Measurements from ENCODE around the gene RFX2. TPM values are rescaled to one million over a fixed set of nuclear protein-coding genes. Genes with fewer than 3 reads are reported as not detected.
"Not testable (repeated sequence)": the region's sequence is repeated elsewhere in the genome, so short reads cannot be mapped to it uniquely, and the experiment has no call there.

Gene RFX2
- total RNA-seq, 2 experiments from 2014 or later = 4.7 to 6.0 TPM

- CTCF ChIA-PET = interaction anchor here (1.0 kb wide), 1 partner anchor 10 kb away, joined by 3 read pairs; no protein-coding TSS in a partner anchor
- peak; percentile 63 for DNase-seq
- Mint-ChIP-seq H3K9me3 (no peaks in the 10 kb centered on the region), H3K36me3 (ENCODE audit: low read depth) (peaks cover 1% of the 10 kb centered on the region), H3K27me3 (ENCODE audit: low read depth) (no peaks in the 10 kb centered on the region), H3K27ac (peak overlapping the region; percentile 58), H3K4me1 (ENCODE audit: low read depth) (peaks cover 11% of the 10 kb centered on the region), H3K4me3 (no peak overlapping the region)
- intact Hi-C loops (cut with micrococcal nuclease) = no loop called here
Observed at GRCh38 chr19:6038634-6039405, 71.5 kb downstream of the RFX2 start.

- peaks cover 11% of the 10 kb centered on the region for H3K4me1 Mint-ChIP-seq (ENCODE audit: low read depth)
- no peaks in the 10 kb centered on the region for H3K9me3 Mint-ChIP-seq
- no peak overlapping the region for H3K27ac Mint-ChIP-seq
- H3K27me3 Mint-ChIP-seq (ENCODE audit: low read depth) = no peaks in the 10 kb centered on the region
- no peak overlapping the region for H3K4me3 Mint-ChIP-seq
- CTCF ChIA-PET = interaction anchor here (1.1 to 2.3 kb wide), 2 partner anchors 12 to 231 kb away, joined by 3 to 11 read pairs; no protein-coding TSS in a partner anchor
- no peak for DNase-seq
- intact Hi-C loops (cut with micrococcal nuclease) = no loop called here
- peaks cover 1% of the 10 kb centered on the region for H3K36me3 Mint-ChIP-seq (ENCODE audit: low read depth)
Observed at GRCh38 chr19:6035026-6035425, 75.3 kb downstream of the RFX2 start.

- CTCF ChIA-PET = interaction anchor here (0.6 to 2.3 kb wide), 4 partner anchors 12 to 394 kb away, joined by 3 to 11 read pairs (median 4); no protein-coding TSS in a partner anchor
- DNase-seq = no peak
- intact Hi-C loops (cut with micrococcal nuclease) = no loop called here
- peaks cover 1% of the 10 kb centered on the region for H3K36me3 Mint-ChIP-seq (ENCODE audit: low read depth)
- H3K9me3 Mint-ChIP-seq = no peaks in the 10 kb centered on the region
- H3K27me3 Mint-ChIP-seq (ENCODE audit: low read depth) = no peaks in the 10 kb centered on the region
- no peak overlapping the region for H3K4me3 Mint-ChIP-seq
- no peak overlapping the region for H3K27ac Mint-ChIP-seq
- H3K4me1 Mint-ChIP-seq (ENCODE audit: low read depth) = peaks cover 11% of the 10 kb centered on the region
Observed at GRCh38 chr19:6034512-6034911, 75.8 kb downstream of the RFX2 start.

- Mint-ChIP-seq H3K4me1 (ENCODE audit: low read depth) (peaks cover 4% of the 10 kb centered on the region), H3K27me3 (ENCODE audit: low read depth) (no peaks in the 10 kb centered on the region), H3K27ac (no peak overlapping the region), H3K4me3 (no peak overlapping the region), H3K9me3 (no peaks in the 10 kb centered on the region), H3K36me3 (ENCODE audit: low read depth) (peaks cover 1% of the 10 kb centered on the region)
- intact Hi-C loops (cut with micrococcal nuclease) = no loop called here
- CTCF ChIA-PET = interaction anchor here (0.6 to 2.3 kb wide), 4 partner anchors 11 to 395 kb away, joined by 3 to 11 read pairs (median 4); no protein-coding TSS in a partner anchor
- DNase-seq = no peak
Observed at GRCh38 chr19:6033744-6034264, 76.5 kb downstream of the RFX2 start.

- intact Hi-C loops (cut with micrococcal nuclease) = no loop called here
Observed at GRCh38 chr19:6032827-6033226, 77.5 kb downstream of the RFX2 start.

GRCh38 chr19:6032381-6032780, 77.9 kb downstream of the RFX2 start:
- H3K27ac Mint-ChIP-seq = no peak overlapping the region
- no peak overlapping the region for H3K4me3 Mint-ChIP-seq
- H3K27me3 Mint-ChIP-seq (ENCODE audit: low read depth) = no peaks in the 10 kb centered on the region
- intact Hi-C loops (cut with micrococcal nuclease) = no loop called here
- no peaks in the 10 kb centered on the region for H3K4me1 Mint-ChIP-seq (ENCODE audit: low read depth)
- no peaks in the 10 kb centered on the region for H3K9me3 Mint-ChIP-seq
- no peaks in the 10 kb centered on the region for H3K36me3 Mint-ChIP-seq (ENCODE audit: low read depth)
- DNase-seq = no peak
- CTCF ChIA-PET = no interaction called here

More at GRCh38 chr19:6032827-6033226, 77.5 kb downstream of the RFX2 start:
- DNase-seq = no peak
- CTCF ChIA-PET = interaction anchor here (2.3 kb wide), 1 partner anchor 10 kb away, joined by 11 read pairs; no protein-coding TSS in a partner anchor
- H3K27me3 Mint-ChIP-seq (ENCODE audit: low read depth) = no peaks in the 10 kb centered on the region
- no peaks in the 10 kb centered on the region for H3K9me3 Mint-ChIP-seq
- peaks cover 1% of the 10 kb centered on the region for H3K36me3 Mint-ChIP-seq (ENCODE audit: low read depth)
- H3K4me1 Mint-ChIP-seq (ENCODE audit: low read depth) = no peaks in the 10 kb centered on the region
- H3K4me3 Mint-ChIP-seq = no peak overlapping the region
- no peak overlapping the region for H3K27ac Mint-ChIP-seq

- no peak overlapping the region for H3K27ac Mint-ChIP-seq
- no peaks in the 10 kb centered on the region for H3K4me1 Mint-ChIP-seq (ENCODE audit: low read depth)
- H3K36me3 Mint-ChIP-seq (ENCODE audit: low read depth) = no peaks in the 10 kb centered on the region
- no peaks in the 10 kb centered on the region for H3K9me3 Mint-ChIP-seq
- intact Hi-C loops (cut with micrococcal nuclease) = no loop called here
- DNase-seq = no peak
- H3K4me3 Mint-ChIP-seq = no peak overlapping the region
- no peaks in the 10 kb centered on the region for H3K27me3 Mint-ChIP-seq (ENCODE audit: low read depth)
- CTCF ChIA-PET = no interaction called here
Observed at GRCh38 chr19:6030214-6030507, 80.1 kb downstream of the RFX2 start.

GRCh38 chr19:6026390-6027227, 83.7 kb downstream of the RFX2 start:
- intact Hi-C loops (cut with micrococcal nuclease) = no loop called here
- peaks cover 2% of the 10 kb centered on the region for H3K4me1 Mint-ChIP-seq (ENCODE audit: low read depth)
- no peaks in the 10 kb centered on the region for H3K36me3 Mint-ChIP-seq (ENCODE audit: low read depth)
- no peak overlapping the region for H3K27ac Mint-ChIP-seq
- CTCF ChIA-PET = interaction anchor here (0.7 to 2.2 kb wide), 3 partner anchors 39 to 567 kb away, joined by 4 to 7 read pairs (median 4); no protein-coding TSS in a partner anchor
- H3K27me3 Mint-ChIP-seq (ENCODE audit: low read depth) = no peaks in the 10 kb centered on the region
- H3K9me3 Mint-ChIP-seq = no peaks in the 10 kb centered on the region
- no peak for DNase-seq
- H3K4me3 Mint-ChIP-seq = no peak overlapping the region

GRCh38 chr19:6024756-6025155, 85.5 kb downstream of the RFX2 start:
- H3K36me3 Mint-ChIP-seq (ENCODE audit: low read depth); H3K4me1 Mint-ChIP-seq (ENCODE audit: low read depth); H3K4me3 Mint-ChIP-seq; DNase-seq; H3K27ac Mint-ChIP-seq; H3K9me3 Mint-ChIP-seq; intact Hi-C loops (cut with micrococcal nuclease); CTCF ChIA-PET; H3K27me3 Mint-ChIP-seq (ENCODE audit: low read depth): not testable (repeated sequence)

- peaks cover 4% of the 10 kb centered on the region for H3K4me1 Mint-ChIP-seq (ENCODE audit: low read depth)
- H3K4me3 Mint-ChIP-seq = no peak overlapping the region
- CTCF ChIA-PET = interaction anchor here (2.2 to 2.8 kb wide), 3 partner anchors 10 to 220 kb away, joined by 11 to 32 read pairs (median 12); partner anchors contain the start of gene NRTN
- no peaks in the 10 kb centered on the region for H3K9me3 Mint-ChIP-seq
- no peak overlapping the region for H3K27ac Mint-ChIP-seq
- DNase-seq = no peak
- no peaks in the 10 kb centered on the region for H3K36me3 Mint-ChIP-seq (ENCODE audit: low read depth)
- H3K27me3 Mint-ChIP-seq (ENCODE audit: low read depth) = no peaks in the 10 kb centered on the region
- intact Hi-C loops (cut with micrococcal nuclease) = loop anchor here (2.0 kb wide), 1 partner anchor 251 kb away; no protein-coding TSS in a partner anchor
Observed at GRCh38 chr19:6023936-6024335, 86.4 kb downstream of the RFX2 start.

- H3K27me3 Mint-ChIP-seq (ENCODE audit: low read depth) = no peaks in the 10 kb centered on the region
- no peak overlapping the region for H3K27ac Mint-ChIP-seq
- CTCF ChIA-PET = interaction anchor here (0.6 to 2.8 kb wide), 25 partner anchors 10 to 752 kb away, joined by 3 to 32 read pairs (median 4); partner anchors contain the start of genes NRTN and RANBP3
- no peaks in the 10 kb centered on the region for H3K9me3 Mint-ChIP-seq
- H3K36me3 Mint-ChIP-seq (ENCODE audit: low read depth) = no peaks in the 10 kb centered on the region
- no peak for DNase-seq
- H3K4me3 Mint-ChIP-seq = no peak overlapping the region
- intact Hi-C loops (cut with micrococcal nuclease) = loop anchor here (2.0 kb wide), 1 partner anchor 250 kb away; no protein-coding TSS in a partner anchor
- peaks cover 4% of the 10 kb centered on the region for H3K4me1 Mint-ChIP-seq (ENCODE audit: low read depth)
Observed at GRCh38 chr19:6023085-6023682, 87.1 kb downstream of the RFX2 start.
